ENCODE results near the gene ARHGAP35. TPM values are rescaled to one million over a fixed set of nuclear protein-coding genes. Genes with fewer than 3 reads are reported as not detected.
"Not testable (repeated sequence)": the region's sequence is repeated elsewhere in the genome, so short reads cannot be mapped to it uniquely, and the experiment has no call there.

ARHGAP35 gene
- total RNA-seq, 2 donors from 2014 or later, result 59.1 to 76.5 TPM

DNA sequence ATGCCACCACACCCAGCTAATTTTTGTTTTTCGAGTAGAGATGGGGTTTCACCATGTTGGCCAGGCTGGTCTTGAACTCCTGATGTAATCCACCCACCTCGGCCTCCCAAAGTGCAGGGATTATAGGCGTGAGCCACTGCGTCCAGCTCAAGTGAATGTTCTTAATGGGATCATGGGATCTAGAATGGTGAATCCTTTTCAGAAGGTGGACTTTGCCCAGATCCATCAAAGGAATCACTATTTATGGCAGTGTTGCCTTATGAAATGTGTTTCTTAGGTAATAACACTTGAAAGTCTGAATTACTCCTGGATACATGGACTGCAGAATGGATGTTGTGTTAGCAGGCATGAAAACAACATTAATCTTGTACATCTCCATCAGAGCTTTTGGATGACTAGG lies 20.3 kb downstream of the ARHGAP35 start:
- TF ChIP-seq, protein P1, sequence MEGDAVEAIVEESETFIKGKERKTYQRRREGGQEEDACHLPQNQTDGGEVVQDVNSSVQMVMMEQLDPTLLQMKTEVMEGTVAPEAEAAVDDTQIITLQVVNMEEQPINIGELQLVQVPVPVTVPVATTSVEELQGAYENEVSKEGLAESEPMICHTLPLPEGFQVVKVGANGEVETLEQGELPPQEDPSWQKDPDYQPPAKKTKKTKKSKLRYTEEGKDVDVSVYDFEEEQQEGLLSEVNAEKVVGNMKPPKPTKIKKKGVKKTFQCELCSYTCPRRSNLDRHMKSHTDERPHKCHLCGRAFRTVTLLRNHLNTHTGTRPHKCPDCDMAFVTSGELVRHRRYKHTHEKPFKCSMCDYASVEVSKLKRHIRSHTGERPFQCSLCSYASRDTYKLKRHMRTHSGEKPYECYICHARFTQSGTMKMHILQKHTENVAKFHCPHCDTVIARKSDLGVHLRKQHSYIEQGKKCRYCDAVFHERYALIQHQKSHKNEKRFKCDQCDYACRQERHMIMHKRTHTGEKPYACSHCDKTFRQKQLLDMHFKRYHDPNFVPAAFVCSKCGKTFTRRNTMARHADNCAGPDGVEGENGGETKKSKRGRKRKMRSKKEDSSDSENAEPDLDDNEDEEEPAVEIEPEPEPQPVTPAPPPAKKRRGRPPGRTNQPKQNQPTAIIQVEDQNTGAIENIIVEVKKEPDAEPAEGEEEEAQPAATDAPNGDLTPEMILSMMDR (IDR thresholded peaks at IDR 0.05), result no peak
- H3K27ac ChIP-seq, result no peak overlapping the region
- H3K4me3 ChIP-seq, result no peak overlapping the region
- no peaks in the 10 kb centered on the region for H3K36me3 ChIP-seq
- H3K9me3 ChIP-seq, result no peaks in the 10 kb centered on the region
- H3K27me3 ChIP-seq, result no peaks in the 10 kb centered on the region
- H3K4me1 ChIP-seq, result peaks cover 0 to 16% of the 10 kb centered on the region in 2 donors
- DNase-seq (ENCODE audit: low spot score), result no peak

DNA sequence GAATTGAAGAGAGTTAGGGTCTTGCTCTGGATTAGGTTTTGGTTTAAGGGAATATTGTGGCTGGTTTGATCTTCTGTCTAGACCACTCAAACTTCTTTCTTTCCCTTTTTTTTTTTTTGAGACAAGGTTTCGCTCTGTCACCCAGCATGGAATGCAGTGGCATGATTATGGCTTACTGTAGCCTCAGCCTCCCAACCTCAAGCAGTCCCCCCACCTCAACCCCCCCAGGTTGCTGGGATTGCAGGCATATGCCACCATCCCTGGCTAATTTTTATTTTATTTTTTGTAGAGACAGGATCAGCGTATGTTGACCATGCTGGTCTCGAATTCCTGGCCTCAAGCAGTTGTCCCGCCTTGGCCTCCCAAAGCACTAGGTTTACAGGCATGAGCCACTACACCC lies 21.2 kb downstream of the ARHGAP35 start:
- Histone ChIP-seq H3K27me3 (no peaks in the 10 kb centered on the region), H3K27ac (no peak overlapping the region)

DNA sequence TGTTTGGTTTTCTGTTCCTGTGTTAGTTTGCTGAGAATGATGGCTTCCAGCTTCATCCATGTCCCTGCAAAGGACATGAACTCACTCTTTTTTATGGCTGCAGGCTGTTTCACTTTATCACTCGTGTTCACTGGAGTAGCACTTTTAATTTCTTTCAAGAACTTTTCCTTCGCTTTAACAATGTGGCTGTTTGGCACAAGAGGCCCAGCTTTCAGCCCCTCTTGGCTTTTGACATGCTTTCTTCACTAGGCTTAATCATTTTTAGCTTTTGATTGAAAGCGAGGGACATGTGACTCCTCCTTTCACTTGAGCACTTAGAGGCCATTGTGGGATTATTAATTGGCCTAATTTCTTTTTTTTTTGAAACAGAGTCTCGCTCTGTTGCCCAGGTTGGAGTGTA lies 22.0 kb downstream of the ARHGAP35 start:
- H3K4me3 ChIP-seq, result not testable (repeated sequence)

More for the DNA sequence above, 21.2 kb downstream of the ARHGAP35 start:
- TF ChIP-seq, protein P1 (IDR thresholded peaks at IDR 0.05), result no peak
- Histone ChIP-seq H3K4me1 (peaks cover 0 to 18% of the 10 kb centered on the region in 2 donors), H3K9me3 (peaks cover 0 to 1% of the 10 kb centered on the region in 2 donors), H3K4me3 (no peak overlapping the region), H3K36me3 (no peaks in the 10 kb centered on the region)
- no peak for DNase-seq (ENCODE audit: low spot score)

DNA sequence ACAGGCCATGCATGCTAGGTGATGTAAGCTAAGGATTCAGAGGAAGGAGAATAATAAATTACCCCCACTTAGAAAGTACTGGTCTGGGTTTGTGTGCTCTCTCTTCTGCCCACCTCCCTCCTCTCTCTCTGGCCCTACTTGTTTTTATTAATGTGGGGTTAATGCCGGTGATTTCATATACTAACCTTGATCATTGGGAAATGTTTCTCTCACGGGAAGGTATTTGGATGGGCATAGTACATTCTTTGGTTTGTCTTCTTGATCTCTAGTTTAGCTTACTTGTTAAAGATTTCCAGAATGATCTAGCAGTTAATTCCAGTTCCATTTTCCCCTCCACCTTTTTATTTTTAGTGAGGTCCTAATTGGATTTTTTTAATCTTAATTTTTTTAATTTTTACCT lies 24.6 kb downstream of the ARHGAP35 start:
- H3K36me3 ChIP-seq, result no peaks in the 10 kb centered on the region
- no peak overlapping the region for H3K27ac ChIP-seq
- no peak overlapping the region for H3K4me3 ChIP-seq
- H3K27me3 ChIP-seq, result no peaks in the 10 kb centered on the region
- TF ChIP-seq, protein P1 (IDR thresholded peaks at IDR 0.05), result no peak
- peaks cover 0 to 4% of the 10 kb centered on the region in 2 donors for H3K9me3 ChIP-seq
- no peak for DNase-seq (ENCODE audit: low spot score)
- H3K4me1 ChIP-seq, result peaks cover 0 to 14% of the 10 kb centered on the region in 2 donors

More for the DNA sequence above, 22.0 kb downstream of the ARHGAP35 start:
- H3K4me1 ChIP-seq, result peaks cover 0 to 18% of the 10 kb centered on the region in 2 donors
- not testable (repeated sequence) for H3K27ac ChIP-seq; H3K9me3 ChIP-seq; H3K27me3 ChIP-seq; H3K36me3 ChIP-seq; DNase-seq (ENCODE audit: low spot score)

DNA sequence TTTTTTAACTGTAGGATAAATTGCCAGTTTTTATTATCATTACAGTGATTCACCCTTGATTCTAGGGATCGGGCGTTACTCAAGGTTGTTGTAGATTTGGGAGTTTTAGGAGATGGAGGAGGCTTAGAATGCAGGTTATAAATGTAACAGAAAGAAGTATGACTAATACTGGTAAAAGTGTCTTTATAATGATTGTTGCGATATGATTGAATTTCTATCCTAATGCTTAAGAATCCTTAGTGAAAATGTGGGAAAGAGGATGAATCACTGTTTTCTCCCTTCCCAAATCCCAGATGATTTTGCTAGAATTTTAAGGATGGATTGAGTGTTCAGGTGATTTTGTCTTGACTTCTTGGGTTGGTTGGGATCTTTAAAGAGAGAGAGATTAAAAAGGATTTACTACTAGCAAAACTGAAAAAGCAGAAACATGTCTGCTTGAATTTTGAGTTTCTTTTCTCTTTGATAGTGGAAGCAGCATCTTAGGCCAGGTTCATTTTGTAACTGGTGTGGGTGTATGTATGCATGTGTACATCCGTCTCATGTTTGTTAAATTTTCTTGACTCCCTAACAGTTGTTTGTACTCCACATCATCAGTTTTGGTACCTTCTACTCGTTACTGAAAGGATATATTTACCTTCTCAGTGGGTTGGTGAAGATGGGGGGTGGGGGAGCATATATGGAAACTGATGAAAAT lies 25.9 kb downstream of the ARHGAP35 start:
- Histone ChIP-seq H3K4me3 (no peak overlapping the region), H3K27ac (no peak overlapping the region), H3K4me1 (peaks cover 0 to 19% of the 10 kb centered on the region in 2 donors), H3K36me3 (no peaks in the 10 kb centered on the region), H3K9me3 (peaks cover 0 to 4% of the 10 kb centered on the region in 2 donors), H3K27me3 (no peaks in the 10 kb centered on the region)
- DNase-seq (ENCODE audit: low spot score), result no peak
- TF ChIP-seq, protein P1 (IDR thresholded peaks at IDR 0.05), result no peak

DNA sequence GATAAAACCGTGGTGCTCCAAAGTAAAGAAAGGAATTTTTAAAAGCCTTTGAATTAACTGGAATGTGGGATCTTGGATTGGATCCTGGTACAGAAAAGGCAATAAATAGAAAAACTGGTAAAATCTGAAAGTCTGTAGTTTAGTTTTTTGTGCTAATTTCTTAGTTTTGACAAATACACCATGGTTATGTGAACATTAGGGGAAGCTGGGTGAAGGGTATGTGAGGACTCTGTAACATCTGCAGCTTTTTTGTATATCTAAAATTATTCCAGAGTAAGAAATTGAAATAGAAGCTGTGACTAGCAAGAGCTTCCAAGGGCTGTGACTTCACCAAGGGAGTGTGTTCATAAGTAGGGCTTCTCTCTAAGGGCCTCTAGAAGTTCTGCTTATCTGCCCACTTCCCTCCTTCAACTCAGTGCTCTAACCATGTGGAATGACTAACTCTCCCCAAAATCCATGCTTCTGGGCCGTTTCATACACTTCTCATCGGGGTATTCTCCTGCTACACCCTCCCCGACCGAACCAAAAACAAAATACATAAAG lies 26.5 kb downstream of the ARHGAP35 start:
- Histone ChIP-seq H3K4me3 (no peak overlapping the region), H3K27ac (no peak overlapping the region), H3K27me3 (no peaks in the 10 kb centered on the region), H3K4me1 (peaks cover 0 to 19% of the 10 kb centered on the region in 2 donors), H3K36me3 (no peaks in the 10 kb centered on the region), H3K9me3 (peaks cover 0 to 4% of the 10 kb centered on the region in 2 donors)
- no peak for DNase-seq (ENCODE audit: low spot score)
- TF ChIP-seq, protein P1 (IDR thresholded peaks at IDR 0.05), result no peak

Measured in right atrium auricular region (tissue), 2 donors.